ENCODE measurements around the gene STPG4. TPM values are rescaled to one million over a fixed set of nuclear protein-coding genes. Genes with fewer than 3 reads are reported as not detected.

Gene STPG4
- total RNA-seq, 1 experiment from 2014 or later = not detected

GRCh38 chr2:47095349-47096020 is 59.6 kb downstream of the STPG4 start:
- H3K4me1 Mint-ChIP-seq (ENCODE audit: insufficient read depth, unreplicated experiment) = no peaks in the 10 kb centered on the region
- DNase-seq (ENCODE audit: unreplicated experiment) = no peak
- POLR2A ChIA-PET = no interaction called here
- BruUV-seq (replicated peaks) = no TSS peak
- H3K27ac Mint-ChIP-seq (ENCODE audit: low read depth, unreplicated experiment) = no peak overlapping the region
- no peaks in the 10 kb centered on the region for H3K9me3 Mint-ChIP-seq (ENCODE audit: unreplicated experiment)
- TF ChIP-seq CTCF (IDR thresholded peaks at IDR 0.05; ENCODE audit: unreplicated experiment) = no peak
- CTCF ChIA-PET = interaction anchor here (0.8 kb wide), 1 partner anchor 20 kb away, joined by 3 read pairs; no protein-coding TSS in a partner anchor
- intact Hi-C loops (cut with micrococcal nuclease) = no loop called here
- no peak overlapping the region for H3K4me3 Mint-ChIP-seq (ENCODE audit: unreplicated experiment)
- H3K27me3 Mint-ChIP-seq (ENCODE audit: insufficient read depth, unreplicated experiment) = no peaks in the 10 kb centered on the region
- peaks cover 6% of the 10 kb centered on the region for H3K36me3 Mint-ChIP-seq (ENCODE audit: insufficient read depth, unreplicated experiment)

GRCh38 chr2:47094511-47095142 is 60.5 kb downstream of the STPG4 start:
- H3K9me3 Mint-ChIP-seq (ENCODE audit: unreplicated experiment) = no peaks in the 10 kb centered on the region
- no TSS peak for BruUV-seq (replicated peaks)
- ChIA-PET POLR2A (no interaction called here), CTCF (interaction anchor here (0.5 kb wide), 1 partner anchor 179 kb away, joined by 4 read pairs; no protein-coding TSS in a partner anchor)
- H3K4me1 Mint-ChIP-seq (ENCODE audit: insufficient read depth, unreplicated experiment) = no peaks in the 10 kb centered on the region
- no peak for DNase-seq (ENCODE audit: unreplicated experiment)
- intact Hi-C loops (cut with micrococcal nuclease) = no loop called here
- H3K36me3 Mint-ChIP-seq (ENCODE audit: insufficient read depth, unreplicated experiment) = peaks cover 6% of the 10 kb centered on the region
- H3K27ac Mint-ChIP-seq (ENCODE audit: low read depth, unreplicated experiment) = no peak overlapping the region
- TF ChIP-seq CTCF (IDR thresholded peaks at IDR 0.05; ENCODE audit: unreplicated experiment) = no peak
- H3K4me3 Mint-ChIP-seq (ENCODE audit: unreplicated experiment) = no peak overlapping the region
- no peaks in the 10 kb centered on the region for H3K27me3 Mint-ChIP-seq (ENCODE audit: insufficient read depth, unreplicated experiment)

- no peak for TF ChIP-seq CTCF (IDR thresholded peaks at IDR 0.05; ENCODE audit: unreplicated experiment)
- Mint-ChIP-seq H3K4me3 (ENCODE audit: unreplicated experiment) (no peak overlapping the region), H3K36me3 (ENCODE audit: insufficient read depth, unreplicated experiment) (peaks cover 6% of the 10 kb centered on the region), H3K27me3 (ENCODE audit: insufficient read depth, unreplicated experiment) (no peaks in the 10 kb centered on the region), H3K4me1 (ENCODE audit: insufficient read depth, unreplicated experiment) (no peaks in the 10 kb centered on the region), H3K9me3 (ENCODE audit: unreplicated experiment) (no peaks in the 10 kb centered on the region), H3K27ac (ENCODE audit: low read depth, unreplicated experiment) (no peak overlapping the region)
- CTCF ChIA-PET = no interaction called here
- intact Hi-C loops (cut with micrococcal nuclease) = no loop called here
- BruUV-seq (replicated peaks) = no TSS peak
- POLR2A ChIA-PET = no interaction called here
- DNase-seq (ENCODE audit: unreplicated experiment) = no peak
Measured at GRCh38 chr2:47093626-47094025, 61.5 kb downstream of the STPG4 start.

- BruUV-seq (replicated peaks) = no TSS peak
- H3K27me3 Mint-ChIP-seq (ENCODE audit: insufficient read depth, unreplicated experiment) = no peaks in the 10 kb centered on the region
- H3K36me3 Mint-ChIP-seq (ENCODE audit: insufficient read depth, unreplicated experiment) = peaks cover 6% of the 10 kb centered on the region
- no peak for DNase-seq (ENCODE audit: unreplicated experiment)
- ChIA-PET POLR2A (no interaction called here), CTCF (no interaction called here)
- intact Hi-C loops (cut with micrococcal nuclease) = no loop called here
- TF ChIP-seq CTCF (IDR thresholded peaks at IDR 0.05; ENCODE audit: unreplicated experiment) = no peak
- H3K27ac Mint-ChIP-seq (ENCODE audit: low read depth, unreplicated experiment) = no peak overlapping the region
- no peak overlapping the region for H3K4me3 Mint-ChIP-seq (ENCODE audit: unreplicated experiment)
- H3K9me3 Mint-ChIP-seq (ENCODE audit: unreplicated experiment) = no peaks in the 10 kb centered on the region
- H3K4me1 Mint-ChIP-seq (ENCODE audit: insufficient read depth, unreplicated experiment) = no peaks in the 10 kb centered on the region
Measured at GRCh38 chr2:47092465-47092864, 62.6 kb downstream of the STPG4 start.

Measured in MCF 10A (cell line).